Testis (tissue), 2 donors: ENCODE measurements around the gene TRMT61A.

Experiments used
- CTCF ChIP-seq, 3 experiments: fragments of 450-650 bp in 2 of 3; fragments of 200-600 bp in 1 of 3; sonication (generic) in 1 of 3; IDR thresholded peaks; one replicate each; pipeline ENCODE4 v1.5.1; 2016 to 2019; ENCODE audit warnings: antibody characterized with exemption in 3 of 3, mild to moderate bottlenecking in 2 of 3, moderate library complexity in 1 of 3
- POLR2A ChIP-seq: fragments of 450-650 bp; IDR thresholded peaks from one replicate; pipeline ENCODE4 v1.6.1; 2017; ENCODE audit warnings: antibody characterized with exemption, mild to moderate bottlenecking, moderate library complexity

DNA sequence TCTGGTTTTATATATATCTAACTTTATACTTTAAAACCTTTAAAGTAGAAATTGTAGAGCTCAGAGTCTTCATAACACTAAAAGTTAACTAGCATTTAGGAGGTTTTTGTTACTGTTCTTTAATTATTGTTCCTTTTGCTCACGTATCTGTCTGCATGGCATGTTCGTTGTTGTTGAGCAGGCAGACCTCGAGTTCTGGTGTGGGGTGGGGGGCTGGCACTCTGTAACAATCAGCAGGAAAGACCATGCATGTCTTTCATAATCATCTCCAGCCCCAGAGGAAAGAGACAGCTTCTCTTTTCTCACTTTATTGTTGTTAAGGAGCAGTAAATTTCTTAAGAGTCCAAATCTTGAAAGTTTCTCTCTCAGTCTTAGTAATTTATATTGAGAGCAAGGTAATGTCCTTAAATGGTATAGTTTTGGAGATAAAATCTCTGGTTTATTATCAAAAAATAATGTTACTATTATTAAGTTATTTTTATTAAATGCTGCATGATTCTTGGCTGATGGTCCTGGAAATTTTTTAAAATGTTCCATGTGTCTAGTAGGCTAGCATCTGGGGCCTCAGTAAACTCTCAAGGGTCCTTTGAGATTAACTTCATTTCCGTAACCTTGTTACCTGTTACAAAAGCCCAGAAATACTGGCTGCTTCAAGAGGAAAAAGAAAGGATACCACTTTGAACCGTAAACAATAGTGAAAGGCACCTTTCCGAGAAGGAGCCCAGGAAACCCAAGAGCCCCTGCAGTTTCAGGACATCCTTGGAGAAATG, 36.7 kb upstream of the TRMT61A start:
- TF ChIP-seq CTCF (IDR thresholded peaks at IDR 0.05): no peak
- TF ChIP-seq POLR2A: no peak
